Measurements from ENCODE around the gene KIFC3.

DNA sequence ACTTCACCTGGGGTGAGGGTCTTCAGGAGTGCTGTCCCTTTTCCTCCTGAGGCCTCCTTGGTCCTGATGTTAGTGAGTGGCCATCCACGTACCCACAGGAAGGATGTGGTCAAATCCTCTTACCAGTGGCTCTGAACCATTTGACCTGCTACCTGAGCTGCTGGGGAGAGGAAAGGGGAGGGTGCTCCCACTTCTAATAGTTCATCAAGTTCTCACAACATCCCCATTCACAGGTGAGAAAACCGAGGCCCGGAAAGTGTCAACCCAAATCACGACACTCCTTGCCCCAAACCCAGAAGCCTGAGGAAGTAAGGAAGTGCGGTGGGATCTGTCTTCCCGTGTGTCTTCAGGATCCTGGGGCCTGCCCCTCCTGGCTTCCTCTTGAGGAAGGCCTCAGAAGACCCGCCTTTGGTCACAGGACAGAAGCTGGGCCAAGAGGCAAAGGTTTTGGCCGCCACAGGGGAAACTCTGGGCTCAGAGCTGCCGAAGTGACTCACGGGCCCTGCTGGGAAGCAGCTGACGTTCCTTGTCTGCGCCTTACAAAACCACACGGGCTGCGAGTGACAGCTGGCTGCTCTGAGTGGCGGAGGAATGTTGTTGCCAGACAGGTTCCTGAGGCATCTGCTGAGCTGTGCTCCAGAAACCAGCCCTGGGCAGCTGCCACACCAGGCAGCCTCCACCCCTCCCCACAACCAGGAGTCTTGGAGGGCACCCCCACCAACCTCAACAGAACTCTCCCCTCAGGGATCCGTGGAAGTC is 13.9 kb upstream of the KIFC3 start:
- TF ChIP-seq CTCF (tag by site-specific recombination; IDR thresholded peaks at IDR 0.05) (no peak), ZNF561 (tag by site-specific recombination; IDR thresholded peaks at IDR 0.05; ENCODE audit: borderline replicate concordance) (no peak)
